K562 (cell line): Measurements from ENCODE around the gene ATL2. TPM values are rescaled to one million over a fixed set of nuclear protein-coding genes. Genes with fewer than 3 reads are reported as not detected.

Experiments used
- ADNP ChIP-seq: fragments of 200-800 bp; sonication (Bioruptor generic); IDR thresholded peaks from 2 replicates; pipeline ENCODE4 v1.6.1; 2016; ENCODE audit warnings: missing genetic modification characterization, missing compliant biosample characterization
- ELK1 ChIP-seq: sonication (generic); formaldehyde crosslinking; IDR thresholded peaks from 2 replicates; pipeline ENCODE4 v1.8.1; 2022; ENCODE audit warnings: missing genetic modification reagents
- FOXJ2 ChIP-seq: fragments of 200-800 bp; sonication (Bioruptor generic); IDR thresholded peaks from 2 replicates; pipeline ENCODE4 v1.6.1; 2016; ENCODE audit warnings: missing genetic modification characterization, missing compliant biosample characterization
- HLTF ChIP-seq: fragments of 450-650 bp; IDR thresholded peaks from 2 replicates; pipeline ENCODE4 v1.6.1; 2016
- MYBL2 ChIP-seq, 2 experiments: fragments of 450-650 bp in 1 of 2; sonication (generic) in 1 of 2; formaldehyde crosslinking in 1 of 2; IDR thresholded peaks; 2 replicates each; pipeline versions ENCODE4 v1.6.1 to v1.8.1; 2017 to 2022; ENCODE audit warnings: borderline replicate concordance in 1 of 2, inconsistent platforms in 1 of 2, low read depth in 1 of 2, mild to moderate bottlenecking in 1 of 2, missing genetic modification reagents in 1 of 2, moderate library complexity in 1 of 2
- NFYB ChIP-seq: IDR thresholded peaks from 2 replicates; pipeline ENCODE4 v1.6.1; 2011; ENCODE audit warnings: mild to moderate bottlenecking, moderate library complexity; ENCODE audit not compliant: insufficient read length; ENCODE audit errors: extremely low read depth
- NONO ChIP-seq, 2 experiments: fragments of 200-400 bp in 1 of 2; fragments of 450-650 bp in 1 of 2; formaldehyde crosslinking in 1 of 2; IDR thresholded peaks; 2 replicates each; pipeline ENCODE4 v1.6.1; 2017; ENCODE audit warnings: low read depth in 2 of 2, mild to moderate bottlenecking in 2 of 2, moderate library complexity in 2 of 2, low read length in 1 of 2
- PHF20 ChIP-seq: fragments of 450-650 bp; IDR thresholded peaks from 2 replicates; pipeline ENCODE4 v1.6.1; 2018; ENCODE audit not compliant: partially characterized antibody
- PYGO2 ChIP-seq: fragments of 450-650 bp; IDR thresholded peaks from 2 replicates; pipeline ENCODE4 v1.6.1; 2016; ENCODE audit warnings: mild to moderate bottlenecking, missing genetic modification characterization, moderate library complexity, missing compliant biosample characterization
- RAD21 ChIP-seq, 2 experiments: fragments of 250-450 bp in 1 of 2; fragments of 450-650 bp in 1 of 2; sonication (Bioruptor Pico) in 1 of 2; formaldehyde crosslinking in 1 of 2; IDR thresholded peaks in 1 of 2; conservative IDR thresholded peaks in 1 of 2; 2 replicates each; pipeline versions ENCODE4 v1.4.0 to v1.8.0; 2020 to 2022; ENCODE audit warnings: mild to moderate bottlenecking in 2 of 2, moderate library complexity in 1 of 2
- RBM22 ChIP-seq: fragments of 200-400 bp; formaldehyde crosslinking; IDR thresholded peaks from 2 replicates; pipeline ENCODE4 v1.6.1; 2018; ENCODE audit warnings: low read length, low read depth; ENCODE audit not compliant: poor library complexity, severe bottlenecking
- TARDBP ChIP-seq: fragments of 450-650 bp; IDR thresholded peaks from 2 replicates; pipeline ENCODE4 v1.6.1; 2016
- THRB ChIP-seq: fragments of 450-650 bp; formaldehyde crosslinking; conservative IDR thresholded peaks from 2 replicates; pipeline ENCODE4 v1.4.0; 2022; ENCODE audit warnings: mild to moderate bottlenecking, missing genetic modification characterization
- ZNF212 ChIP-seq: fragments of 450-650 bp; formaldehyde crosslinking; IDR thresholded peaks from 2 replicates; pipeline ENCODE4 v1.4.0; 2020; ENCODE audit warnings: mild to moderate bottlenecking
- polyA plus RNA-seq, 8 experiments: library from polyadenylated mRNA; depleted of rRNA in 4 of 8; stranded (reverse) in 5 of 8; unstranded in 3 of 8; fragments of >200 nt; fragmentation: Nextera tagmentation in 2 of 8; fragmentation: Illumina TruSeq in 1 of 8; extraction: Ambion mirVana in 2 of 8; extraction: Trizol in 1 of 8; gene quantifications; 2 replicates each; pipeline versions ENCODE4 v1.2.1 to v1.2.3, GENCODE V29; 2011 to 2014; ENCODE audit warnings: inconsistent platforms in 1 of 8, missing spikeins in 1 of 8
- total RNA-seq, 7 experiments: library from RNA; depleted of rRNA in 6 of 7; stranded (reverse); fragments of >200 nt in 6 of 7; fragmentation: Illumina TruSeq in 2 of 7; extraction: Trizol in 2 of 7; gene quantifications; 2 replicates each; pipeline versions ENCODE4 v1.2.1 to v1.2.3, GENCODE V29; 2011 to 2021; ENCODE audit warnings: low replicate concordance in 1 of 7
- TF ChIP-seq, protein P1 (sequence below), 2 experiments: IDR thresholded peaks; 2 replicates each; pipeline ENCODE4 v1.6.1; 2012; ENCODE audit warnings: improper control_type of control experiment in 2 of 2, low read depth in 2 of 2, low read length in 2 of 2, borderline replicate concordance in 1 of 2
- TF ChIP-seq, protein P2 (sequence below): fragments of 250-450 bp; sonication (Bioruptor Pico); IDR thresholded peaks from 2 replicates; pipeline ENCODE4 v1.5.1; 2021; ENCODE audit warnings: mild to moderate bottlenecking
- TF ChIP-seq, protein P3 (sequence below): fragments of 250-450 bp; sonication (Bioruptor Pico); IDR thresholded peaks from 2 replicates; pipeline ENCODE4 v1.5.0; 2021; ENCODE audit warnings: mild to moderate bottlenecking, borderline replicate concordance

Gene ATL2
- total and polyA plus RNA-seq, 9 of the 15 experiments (the other 6 are each of a cell fraction or from before 2014, with no cell fraction given), result 12.0 to 80.8 (median 70.2) TPM

- TF ChIP-seq, protein P1, sequence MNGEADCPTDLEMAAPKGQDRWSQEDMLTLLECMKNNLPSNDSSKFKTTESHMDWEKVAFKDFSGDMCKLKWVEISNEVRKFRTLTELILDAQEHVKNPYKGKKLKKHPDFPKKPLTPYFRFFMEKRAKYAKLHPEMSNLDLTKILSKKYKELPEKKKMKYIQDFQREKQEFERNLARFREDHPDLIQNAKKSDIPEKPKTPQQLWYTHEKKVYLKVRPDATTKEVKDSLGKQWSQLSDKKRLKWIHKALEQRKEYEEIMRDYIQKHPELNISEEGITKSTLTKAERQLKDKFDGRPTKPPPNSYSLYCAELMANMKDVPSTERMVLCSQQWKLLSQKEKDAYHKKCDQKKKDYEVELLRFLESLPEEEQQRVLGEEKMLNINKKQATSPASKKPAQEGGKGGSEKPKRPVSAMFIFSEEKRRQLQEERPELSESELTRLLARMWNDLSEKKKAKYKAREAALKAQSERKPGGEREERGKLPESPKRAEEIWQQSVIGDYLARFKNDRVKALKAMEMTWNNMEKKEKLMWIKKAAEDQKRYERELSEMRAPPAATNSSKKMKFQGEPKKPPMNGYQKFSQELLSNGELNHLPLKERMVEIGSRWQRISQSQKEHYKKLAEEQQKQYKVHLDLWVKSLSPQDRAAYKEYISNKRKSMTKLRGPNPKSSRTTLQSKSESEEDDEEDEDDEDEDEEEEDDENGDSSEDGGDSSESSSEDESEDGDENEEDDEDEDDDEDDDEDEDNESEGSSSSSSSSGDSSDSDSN (IDR thresholded peaks at IDR 0.05; ENCODE audit: borderline replicate concordance in 1 of 2, low read depth in 2 of 2, low read length in 2 of 2), result peak; percentile 98 to 99
- TF ChIP-seq NONO (IDR thresholded peaks at IDR 0.05; ENCODE audit: low read depth in 2 of 2, low read length in 1 of 2), result peak; percentile 70 to 86; a peak in 2 of 4 replicates
- TF ChIP-seq MYBL2 (IDR thresholded peaks at IDR 0.05; ENCODE audit: low read depth), result no peak
- TF ChIP-seq MYBL2 (CRISPR knock-in tag; IDR thresholded peaks at IDR 0.05; ENCODE audit: borderline replicate concordance), result no peak
- TF ChIP-seq, protein P2, sequence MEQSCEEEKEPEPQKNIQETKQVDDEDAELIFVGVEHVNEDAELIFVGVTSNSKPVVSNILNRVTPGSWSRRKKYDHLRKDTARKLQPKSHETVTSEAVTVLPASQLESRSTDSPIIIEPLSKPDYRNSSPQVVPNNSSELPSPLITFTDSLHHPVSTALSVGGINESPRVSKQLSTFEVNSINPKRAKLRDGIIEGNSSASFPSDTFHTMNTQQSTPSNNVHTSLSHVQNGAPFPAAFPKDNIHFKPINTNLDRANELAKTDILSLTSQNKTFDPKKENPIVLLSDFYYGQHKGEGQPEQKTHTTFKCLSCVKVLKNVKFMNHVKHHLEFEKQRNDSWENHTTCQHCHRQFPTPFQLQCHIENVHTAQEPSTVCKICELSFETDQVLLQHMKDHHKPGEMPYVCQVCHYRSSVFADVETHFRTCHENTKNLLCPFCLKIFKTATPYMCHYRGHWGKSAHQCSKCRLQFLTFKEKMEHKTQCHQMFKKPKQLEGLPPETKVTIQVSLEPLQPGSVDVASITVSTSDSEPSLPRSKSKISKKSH (CRISPR knock-in tag), result no peak
- TF ChIP-seq THRB (CRISPR knock-in tag), result no peak
- peak; percentile 70 for TF ChIP-seq PHF20
- TF ChIP-seq PYGO2 (tag), result no peak
- no peak for TF ChIP-seq FOXJ2 (tag)
- peak; percentile 10 for TF ChIP-seq RBM22
- TF ChIP-seq, protein P3, sequence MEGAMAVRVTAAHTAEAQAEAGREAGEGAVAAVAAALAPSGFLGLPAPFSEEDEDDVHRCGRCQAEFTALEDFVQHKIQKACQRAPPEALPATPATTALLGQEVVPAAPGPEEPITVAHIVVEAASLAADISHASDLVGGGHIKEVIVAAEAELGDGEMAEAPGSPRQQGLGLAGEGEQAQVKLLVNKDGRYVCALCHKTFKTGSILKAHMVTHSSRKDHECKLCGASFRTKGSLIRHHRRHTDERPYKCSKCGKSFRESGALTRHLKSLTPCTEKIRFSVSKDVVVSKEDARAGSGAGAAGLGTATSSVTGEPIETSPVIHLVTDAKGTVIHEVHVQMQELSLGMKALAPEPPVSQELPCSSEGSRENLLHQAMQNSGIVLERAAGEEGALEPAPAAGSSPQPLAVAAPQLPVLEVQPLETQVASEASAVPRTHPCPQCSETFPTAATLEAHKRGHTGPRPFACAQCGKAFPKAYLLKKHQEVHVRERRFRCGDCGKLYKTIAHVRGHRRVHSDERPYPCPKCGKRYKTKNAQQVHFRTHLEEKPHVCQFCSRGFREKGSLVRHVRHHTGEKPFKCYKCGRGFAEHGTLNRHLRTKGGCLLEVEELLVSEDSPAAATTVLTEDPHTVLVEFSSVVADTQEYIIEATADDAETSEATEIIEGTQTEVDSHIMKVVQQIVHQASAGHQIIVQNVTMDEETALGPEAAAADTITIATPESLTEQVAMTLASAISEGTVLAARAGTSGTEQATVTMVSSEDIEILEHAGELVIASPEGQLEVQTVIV, result 0 out of 2 replicates have a peak, but pooled peaks have one; percentile 30
- peak in 1 of 2 experiments; percentile 68; a peak in 3 of 4 replicates for TF ChIP-seq RAD21 (CRISPR knock-in tag; conservative IDR thresholded peaks at IDR 0.05 in 1 of 2, IDR thresholded peaks at IDR 0.05 in 1 of 2)
- no peak for TF ChIP-seq ELK1
- no peak for TF ChIP-seq ZNF212 (CRISPR knock-in tag)
- no peak for TF ChIP-seq TARDBP
- TF ChIP-seq HLTF, result 0 out of 2 replicates have a peak, but pooled peaks have one; percentile 21
- TF ChIP-seq ADNP (tag), result no peak
- no peak for TF ChIP-seq NFYB
Observed at GRCh38 chr2:38376346-38377049, 575 bp downstream of the ATL2 start (continued).
